HG03025 (cell line): ENCODE measurements around the gene LIPA.
A peak's percentile ranks its signal among the peaks of the same experiment; 100 is the strongest.
"Not testable (repeated sequence)": the region's sequence is repeated elsewhere in the genome, so short reads cannot be mapped to it uniquely, and the experiment has no call there.

ENCODE experiments used
- ATAC-seq: cut with Tn5 transposase; IDR thresholded peaks from one replicate; pipeline ENCODE4 v1.9.1; 2021; ENCODE audit warnings: mild to moderate bottlenecking, moderate library complexity; ENCODE audit not compliant: unreplicated experiment, low FRiP score

LIPA gene

GRCh38 chr10:89251409-89252224, at the start of gene LIPA:
Gene LIPA (minus strand): TSS chr10:89251775. CDS start chr10:89247648, 4,127 bp downstream.
- peak; percentile 97 for ATAC-seq

GRCh38 chr10:89301232-89301631, 49.7 kb upstream of the LIPA start:
- no peak for ATAC-seq

GRCh38 chr10:89299031-89299430, 47.5 kb upstream of the LIPA start:
- no peak for ATAC-seq

GRCh38 chr10:89297791-89298190, 46.2 kb upstream of the LIPA start:
- no peak for ATAC-seq

GRCh38 chr10:89297356-89297755, 45.8 kb upstream of the LIPA start:
- no peak for ATAC-seq

GRCh38 chr10:89296220-89296648, 44.7 kb upstream of the LIPA start:
- ATAC-seq, result no peak

- no peak for ATAC-seq
Observed at GRCh38 chr10:89295597-89295996, 44.0 kb upstream of the LIPA start.

- ATAC-seq, result no peak
Observed at GRCh38 chr10:89294721-89295239, 43.2 kb upstream of the LIPA start.

- not testable (repeated sequence) for ATAC-seq
Observed at GRCh38 chr10:89285303-89285702, 33.7 kb upstream of the LIPA start.

- ATAC-seq, result not testable (repeated sequence)
Observed at GRCh38 chr10:89284711-89285110, 33.1 kb upstream of the LIPA start.

- ATAC-seq, result no peak
Observed at GRCh38 chr10:89283936-89284475, 32.4 kb upstream of the LIPA start.

GRCh38 chr10:89283025-89283935, 31.7 kb upstream of the LIPA start:
- ATAC-seq, result no peak

GRCh38 chr10:89281606-89282395, 30.2 kb upstream of the LIPA start:
- no peak for ATAC-seq

- no peak for ATAC-seq
Observed at GRCh38 chr10:89280508-89280907, 28.9 kb upstream of the LIPA start.

GRCh38 chr10:89279421-89279869, 27.9 kb upstream of the LIPA start:
- no peak for ATAC-seq

GRCh38 chr10:89278900-89279392, 27.4 kb upstream of the LIPA start:
- no peak for ATAC-seq

GRCh38 chr10:89278034-89278535, 26.5 kb upstream of the LIPA start:
- no peak for ATAC-seq

- ATAC-seq, result no peak
Observed at GRCh38 chr10:89275383-89275782, 23.8 kb upstream of the LIPA start.

GRCh38 chr10:89274928-89275327, 23.4 kb upstream of the LIPA start:
- ATAC-seq, result no peak

GRCh38 chr10:89273680-89274079, 22.1 kb upstream of the LIPA start:
- ATAC-seq, result no peak
